Measurements from ENCODE around the gene PCBP2.

DNA sequence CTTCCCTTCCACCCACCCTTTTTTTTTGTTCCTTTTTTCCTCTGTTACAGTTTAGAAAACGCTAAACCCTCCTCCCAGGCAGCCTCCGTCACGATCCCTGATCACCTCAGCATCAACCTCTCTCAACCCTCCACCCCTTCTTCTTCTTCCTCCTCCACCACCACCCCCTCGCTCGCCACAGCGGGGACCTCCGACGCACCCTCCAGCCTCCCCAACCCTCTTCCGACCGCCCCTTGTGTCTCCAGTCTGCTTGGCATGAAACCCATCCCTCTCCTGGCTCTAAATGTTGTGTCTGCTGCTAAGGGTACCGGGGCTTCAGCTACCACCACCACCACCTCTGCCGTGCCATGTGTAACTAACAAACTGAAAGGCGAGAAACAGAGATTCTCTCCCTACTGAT, 22.9 kb downstream of the PCBP2 start:
- TF ChIP-seq IKZF1 (conservative IDR thresholded peaks at IDR 0.05) (no peak), RFX5 (IDR thresholded peaks at IDR 0.05; ENCODE audit: low read depth, low read length) (no peak), POLR2A (IDR thresholded peaks at IDR 0.05; ENCODE audit: low read depth, low read length) (no peak; the same call in 1 of the 2 replicates)

All from GM12878 (cell line).